Fibroblast of the aortic adventitia (primary cell): ENCODE results near the gene SPA17. TPM values are rescaled to one million over a fixed set of nuclear protein-coding genes. Genes with fewer than 3 reads are reported as not detected.

Source experiments
- DNase-seq: peaks from one replicate; pipeline ENCODE4 v3.0.0-alpha.2; 2010; ENCODE audit warnings: low read depth
- H3K4me3 ChIP-seq: 2 replicates; pipeline ENCODE4 v1.5.1; 2011; ENCODE audit warnings: low read depth, mild to moderate bottlenecking, control low read depth, low read length, moderate library complexity
- total RNA-seq: library from RNA; depleted of rRNA; stranded (reverse); fragments of >200 nt; gene quantifications from 2 replicates; pipeline ENCODE4 v1.2.3, GENCODE V29; 2012; ENCODE audit warnings: low replicate concordance
- TF ChIP-seq, protein P1 (sequence below): IDR thresholded peaks from 2 replicates; pipeline ENCODE4 v1.5.1; 2011; ENCODE audit warnings: mild to moderate bottlenecking, low read length, control low read depth, inconsistent platforms; ENCODE audit not compliant: insufficient read depth

SPA17 gene
- total RNA-seq, 1 donor, result 9.1 TPM

DNA sequence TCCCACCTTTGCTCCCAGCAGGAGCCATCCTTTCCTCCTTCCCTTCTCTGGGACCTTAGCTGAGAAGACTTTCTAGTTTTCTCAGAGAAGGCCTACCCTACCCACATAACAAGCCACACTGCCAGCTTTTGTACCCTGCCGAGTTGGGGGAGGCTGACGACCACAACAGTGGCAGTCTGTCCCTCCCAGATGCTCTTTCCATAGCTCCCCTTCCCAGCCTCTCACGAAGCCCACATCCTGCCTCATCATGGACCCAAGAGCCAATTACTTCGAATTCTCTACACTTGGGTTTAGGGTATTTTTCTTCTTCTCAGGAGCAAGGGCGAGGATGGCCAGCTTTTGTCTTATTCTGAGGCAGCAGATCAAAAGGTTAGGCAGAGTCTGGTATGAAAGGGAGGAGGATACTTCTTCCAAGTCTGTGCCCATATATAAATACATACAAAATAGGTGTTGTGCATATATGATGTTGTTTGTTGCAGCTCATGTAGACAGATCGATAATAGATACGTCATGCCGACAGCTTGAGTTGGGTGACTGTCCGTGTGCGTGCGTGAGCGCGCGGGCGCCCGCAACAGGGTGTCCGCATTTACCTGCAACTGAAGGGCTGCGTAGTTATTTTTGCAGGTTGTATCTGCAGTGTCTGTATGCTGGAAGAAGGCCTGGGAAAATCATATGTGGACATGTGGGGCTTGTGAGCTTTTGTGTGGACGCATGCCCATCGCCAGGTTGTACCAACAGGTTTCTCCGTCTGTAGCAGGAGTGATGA lies 65.2 kb downstream of the SPA17 start:
- TF ChIP-seq, protein P1, sequence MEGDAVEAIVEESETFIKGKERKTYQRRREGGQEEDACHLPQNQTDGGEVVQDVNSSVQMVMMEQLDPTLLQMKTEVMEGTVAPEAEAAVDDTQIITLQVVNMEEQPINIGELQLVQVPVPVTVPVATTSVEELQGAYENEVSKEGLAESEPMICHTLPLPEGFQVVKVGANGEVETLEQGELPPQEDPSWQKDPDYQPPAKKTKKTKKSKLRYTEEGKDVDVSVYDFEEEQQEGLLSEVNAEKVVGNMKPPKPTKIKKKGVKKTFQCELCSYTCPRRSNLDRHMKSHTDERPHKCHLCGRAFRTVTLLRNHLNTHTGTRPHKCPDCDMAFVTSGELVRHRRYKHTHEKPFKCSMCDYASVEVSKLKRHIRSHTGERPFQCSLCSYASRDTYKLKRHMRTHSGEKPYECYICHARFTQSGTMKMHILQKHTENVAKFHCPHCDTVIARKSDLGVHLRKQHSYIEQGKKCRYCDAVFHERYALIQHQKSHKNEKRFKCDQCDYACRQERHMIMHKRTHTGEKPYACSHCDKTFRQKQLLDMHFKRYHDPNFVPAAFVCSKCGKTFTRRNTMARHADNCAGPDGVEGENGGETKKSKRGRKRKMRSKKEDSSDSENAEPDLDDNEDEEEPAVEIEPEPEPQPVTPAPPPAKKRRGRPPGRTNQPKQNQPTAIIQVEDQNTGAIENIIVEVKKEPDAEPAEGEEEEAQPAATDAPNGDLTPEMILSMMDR, result no peak
- DNase-seq, result no peak
- H3K4me3 ChIP-seq, result no peak overlapping the region

- TF ChIP-seq, protein P1, result no peak
- peak; percentile 77 for DNase-seq
- peak within 1 kb of the TSS; percentile 66 for H3K4me3 ChIP-seq
Observed at GRCh38 chr11:124739479-124740276, 66.0 kb downstream of the SPA17 start, which contains the start of gene NRGN. Gene NRGN, plus strand, starts transcription at chr11:124739942. Its CDS starts 143 bp downstream, at chr11:124740085.

DNA sequence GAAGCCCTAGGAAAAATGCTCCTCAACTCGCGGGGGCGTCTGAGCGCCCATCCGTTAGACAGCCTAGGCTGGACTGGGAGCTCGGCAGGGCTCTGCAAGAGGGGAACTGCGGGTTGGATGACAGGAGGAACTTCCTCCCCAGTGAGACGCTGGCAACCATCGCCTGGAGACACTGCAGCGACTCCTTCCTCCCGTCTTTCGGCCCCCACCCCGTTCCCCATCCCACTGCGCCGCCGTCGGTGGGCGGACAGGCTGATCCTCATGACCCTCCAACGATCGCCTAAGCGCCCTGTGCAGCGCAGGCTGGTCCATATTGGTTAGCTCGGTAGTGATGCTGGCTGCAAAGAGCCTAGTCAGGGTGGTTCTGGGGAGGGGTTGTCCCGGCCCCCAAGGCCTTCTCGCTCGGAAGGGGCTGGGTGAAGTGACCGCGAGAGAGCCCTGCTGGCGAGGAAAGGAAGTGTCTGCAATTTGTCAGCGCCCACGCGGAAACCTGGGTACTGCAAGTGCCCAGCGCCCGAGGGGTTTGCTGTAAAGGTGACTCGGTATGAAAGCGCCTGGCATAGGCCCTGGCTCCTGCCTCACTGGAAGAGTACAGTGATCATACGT lies 66.7 kb downstream of the SPA17 start:
- peak; percentile 33 for DNase-seq
- TF ChIP-seq, protein P1, result peak; percentile 64
- peak overlapping the region; percentile 66 for H3K4me3 ChIP-seq

DNA sequence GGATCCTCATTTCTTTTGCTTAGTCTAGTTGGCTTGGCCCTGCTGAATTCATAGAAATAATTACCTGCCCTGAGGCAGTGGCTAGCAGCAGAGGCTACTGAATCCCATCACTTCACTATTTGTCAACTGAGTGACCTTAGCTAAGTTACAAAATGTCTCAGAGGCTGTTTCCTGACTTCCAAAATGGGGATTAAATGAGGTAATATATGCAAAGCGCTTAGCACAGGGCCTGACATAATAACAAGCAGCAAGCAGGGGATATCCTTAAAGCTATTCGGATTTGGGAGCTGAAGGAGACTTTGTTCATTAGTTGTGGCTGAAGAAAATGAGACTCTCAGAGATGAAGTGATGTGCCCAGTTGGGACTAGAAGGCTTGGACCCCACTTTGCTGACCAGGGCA lies 68.9 kb downstream of the SPA17 start:
- TF ChIP-seq, protein P1, result no peak
- DNase-seq, result no peak
- H3K4me3 ChIP-seq, result no peak overlapping the region

DNA sequence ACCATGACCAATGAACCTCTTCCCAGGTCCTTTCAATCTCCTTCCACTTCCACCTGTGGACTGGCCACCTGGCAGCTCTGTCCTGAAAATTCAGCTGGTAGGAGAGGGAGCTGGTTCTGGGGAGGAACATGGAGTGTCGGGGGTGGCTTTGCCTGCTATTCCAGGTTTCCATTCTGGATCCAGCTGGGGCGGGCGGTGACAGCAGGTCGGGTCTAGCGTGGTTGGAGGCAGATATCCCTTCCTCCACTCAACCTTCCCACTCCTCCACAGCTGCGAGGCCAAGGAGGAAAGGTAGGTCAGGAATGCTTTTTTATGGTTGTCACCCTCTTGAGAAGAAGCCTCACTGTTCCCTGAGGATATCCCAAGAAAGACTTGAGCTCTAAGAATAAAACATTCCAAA lies 69.3 kb downstream of the SPA17 start:
- no peak overlapping the region for H3K4me3 ChIP-seq
- TF ChIP-seq, protein P1, result no peak
- DNase-seq, result no peak

GRCh38 chr11:124745270-124745834 lies 71.6 kb downstream of the SPA17 start:
- H3K4me3 ChIP-seq, result peak overlapping the region; percentile 77
- TF ChIP-seq, protein P1, result no peak
- no peak for DNase-seq
